Astrocyte (in vitro differentiated cells and primary cell): Measurements from ENCODE around the gene PRDX3.

Source experiments
- CTCF ChIP-seq: IDR thresholded peaks from 2 replicates; pipeline ENCODE4 v1.5.1; 2011; ENCODE audit warnings: low read depth, mild to moderate bottlenecking, inconsistent platforms, low read length, moderate library complexity; ENCODE audit not compliant: insufficient read depth
- EZH2 ChIP-seq: IDR thresholded peaks from 2 replicates; pipeline ENCODE4 v1.6.1; 2012; ENCODE audit warnings: mild to moderate bottlenecking, low read length, inconsistent platforms; ENCODE audit not compliant: insufficient read depth

- TF ChIP-seq CTCF, result no peak
- TF ChIP-seq EZH2, result no peak
Observed at GRCh38 chr10:119217401-119217800, 38.8 kb upstream of the PRDX3 start.
